Keratinocyte (primary cell): ENCODE measurements around the gene TSPAN7. TPM values are rescaled to one million over a fixed set of nuclear protein-coding genes. Genes with fewer than 3 reads are reported as not detected.

ENCODE experiments used
- DNase-seq: peaks from one replicate; pipeline ENCODE4 v3.0.0-alpha.2; 2011; ENCODE audit warnings: low read depth, missing footprints, low spot score
- FAIRE-seq: peaks from 2 replicates; lab custom pipeline; 2011; peaks lifted over from hg19 to GRCh38; lab: Jason Lieb, UNC
- H2AFZ ChIP-seq: 2 replicates; pipeline ENCODE4 v1.6.0; 2012; ENCODE audit warnings: low read length, control low read depth, inconsistent platforms; ENCODE audit not compliant: control insufficient read depth
- H3K27ac ChIP-seq: 2 replicates; pipeline ENCODE4 v1.5.1; 2011; ENCODE audit warnings: low read length; ENCODE audit not compliant: control insufficient read depth, insufficient read depth
- H3K27me3 ChIP-seq: 3 replicates; pipeline ENCODE4 v1.6.0; 2011; ENCODE audit warnings: low read length; ENCODE audit not compliant: control insufficient read depth, insufficient read depth; ENCODE audit errors: extremely low read depth
- H3K36me3 ChIP-seq, 2 experiments: 2 replicates in 1 of 2; 3 replicates in 1 of 2; pipeline ENCODE4 v1.5.1; 2011; ENCODE audit warnings: low read length in 2 of 2, mild to moderate bottlenecking in 1 of 2; ENCODE audit not compliant: control insufficient read depth in 2 of 2, insufficient read depth in 2 of 2; ENCODE audit errors: extremely low read depth in 1 of 2
- H3K4me1 ChIP-seq: 3 replicates; pipeline ENCODE4 v1.5.1; 2011; ENCODE audit warnings: low read length; ENCODE audit not compliant: control insufficient read depth, insufficient read depth; ENCODE audit errors: extremely low read depth
- H3K4me2 ChIP-seq: 3 replicates; pipeline ENCODE4 v1.6.0; 2011; ENCODE audit warnings: low read depth, low read length; ENCODE audit not compliant: control insufficient read depth, insufficient read depth; ENCODE audit errors: extremely low read depth
- H3K4me3 ChIP-seq, 3 experiments: fragments of 200-600 bp in 1 of 3; sonication (generic) in 1 of 3; 2 replicates in 2 of 3; 3 replicates in 1 of 3; pipeline ENCODE4 v1.5.1; 2011 to 2016; ENCODE audit warnings: low read length in 3 of 3, mild to moderate bottlenecking in 3 of 3, control low read depth in 2 of 3, inconsistent platforms in 1 of 3, low read depth in 1 of 3, mixed read lengths in 1 of 3, mixed run types in 1 of 3, moderate library complexity in 1 of 3; ENCODE audit not compliant: control insufficient read depth in 2 of 3, insufficient read depth in 2 of 3; ENCODE audit errors: extremely low read depth in 1 of 3
- H3K79me2 ChIP-seq: 2 replicates; pipeline ENCODE4 v1.6.0; 2012; ENCODE audit warnings: low read length; ENCODE audit not compliant: control insufficient read depth, insufficient read depth
- H3K9ac ChIP-seq: 3 replicates; pipeline ENCODE4 v1.6.0; 2011; ENCODE audit warnings: low read length; ENCODE audit not compliant: control insufficient read depth, insufficient read depth; ENCODE audit errors: extremely low read depth
- H3K9me1 ChIP-seq: 3 replicates; pipeline ENCODE4 v1.6.0; 2011; ENCODE audit warnings: low read length; ENCODE audit not compliant: control insufficient read depth, insufficient read depth; ENCODE audit errors: extremely low read depth
- H3K9me3 ChIP-seq: 2 replicates; pipeline ENCODE4 v1.5.1; 2012; ENCODE audit warnings: low read depth, low read length; ENCODE audit not compliant: control insufficient read depth
- H4K20me1 ChIP-seq: 3 replicates; pipeline ENCODE4 v1.6.0; 2011; ENCODE audit warnings: low read length; ENCODE audit not compliant: control insufficient read depth, insufficient read depth; ENCODE audit errors: extremely low read depth
- EZH2 ChIP-seq: IDR thresholded peaks from one replicate; pipeline ENCODE4 v1.6.1; 2012; ENCODE audit warnings: inconsistent platforms, mild to moderate bottlenecking, low read length, moderate library complexity
- dilution Hi-C: fragments of 300-500 bp; cut with MboI; formaldehyde crosslinking; loops from one replicate; pipeline ENCODE4 v1.7.0; 2020; ENCODE audit warnings: low sequenced_read_pairs; ENCODE audit not compliant: extremely low pct_ligation_motif_present
- polyA plus RNA-seq, 5 experiments: library from polyadenylated mRNA; depleted of rRNA in 3 of 5; stranded (reverse) in 3 of 5; stranded (forward) in 1 of 5; unstranded in 1 of 5; fragments of >200 nt; gene quantifications; 1 replicate in 1 of 5; 2 replicates in 3 of 5; 3 replicates in 1 of 5; pipeline versions ENCODE4 v1.2.1 to v1.2.3, GENCODE V29; 2011 to 2012; ENCODE audit warnings: missing spikeins in 2 of 5, low read depth in 1 of 5, low replicate concordance in 1 of 5
- TF ChIP-seq, protein P1 (sequence below), 3 experiments: IDR thresholded peaks in 1 of 3; conservative IDR thresholded peaks in 1 of 3; optimal IDR thresholded peaks in 1 of 3; 2 replicates in 2 of 3; 3 replicates in 1 of 3; pipeline versions ENCODE3 to v1.5.1; 2011; ENCODE audit warnings: low read length in 3 of 3, mild to moderate bottlenecking in 3 of 3, moderate library complexity in 2 of 3, control low read depth in 1 of 3, inconsistent platforms in 1 of 3; ENCODE audit not compliant: insufficient read depth in 2 of 3; ENCODE audit errors: extremely low read depth in 1 of 3

TSPAN7 gene
- polyA plus RNA-seq, 1 donor (not counting 4 experiments of a cell fraction or from before 2014, with no cell fraction given) = 2.3 TPM

DNA sequence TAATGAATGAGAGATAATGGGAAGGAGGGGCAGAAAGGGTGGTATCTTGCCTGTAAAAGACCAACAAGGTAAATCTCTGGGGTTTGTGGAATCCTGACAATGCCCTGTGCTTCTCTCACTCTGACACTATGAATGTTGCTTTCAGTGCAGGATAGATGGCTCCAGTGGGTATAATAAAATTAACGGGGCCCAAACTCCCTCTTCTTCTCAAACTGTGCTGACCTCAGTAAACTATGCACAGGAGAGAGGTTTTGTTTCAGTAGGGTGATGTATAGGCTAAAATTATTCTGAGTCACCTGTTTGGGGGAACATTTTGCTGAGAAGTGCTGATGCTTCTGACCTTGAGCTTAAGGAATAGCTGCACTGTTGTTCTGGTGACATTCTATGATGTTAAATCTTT, 82.6 kb downstream of the TSPAN7 start:
- dilution Hi-C loops = no loop called here
- H2AFZ ChIP-seq = no peak overlapping the region
- no peak overlapping the region for H3K4me3 ChIP-seq
- H4K20me1 ChIP-seq = no peaks in the 10 kb centered on the region
- no peaks in the 10 kb centered on the region for H3K9me3 ChIP-seq
- TF ChIP-seq, protein P1, sequence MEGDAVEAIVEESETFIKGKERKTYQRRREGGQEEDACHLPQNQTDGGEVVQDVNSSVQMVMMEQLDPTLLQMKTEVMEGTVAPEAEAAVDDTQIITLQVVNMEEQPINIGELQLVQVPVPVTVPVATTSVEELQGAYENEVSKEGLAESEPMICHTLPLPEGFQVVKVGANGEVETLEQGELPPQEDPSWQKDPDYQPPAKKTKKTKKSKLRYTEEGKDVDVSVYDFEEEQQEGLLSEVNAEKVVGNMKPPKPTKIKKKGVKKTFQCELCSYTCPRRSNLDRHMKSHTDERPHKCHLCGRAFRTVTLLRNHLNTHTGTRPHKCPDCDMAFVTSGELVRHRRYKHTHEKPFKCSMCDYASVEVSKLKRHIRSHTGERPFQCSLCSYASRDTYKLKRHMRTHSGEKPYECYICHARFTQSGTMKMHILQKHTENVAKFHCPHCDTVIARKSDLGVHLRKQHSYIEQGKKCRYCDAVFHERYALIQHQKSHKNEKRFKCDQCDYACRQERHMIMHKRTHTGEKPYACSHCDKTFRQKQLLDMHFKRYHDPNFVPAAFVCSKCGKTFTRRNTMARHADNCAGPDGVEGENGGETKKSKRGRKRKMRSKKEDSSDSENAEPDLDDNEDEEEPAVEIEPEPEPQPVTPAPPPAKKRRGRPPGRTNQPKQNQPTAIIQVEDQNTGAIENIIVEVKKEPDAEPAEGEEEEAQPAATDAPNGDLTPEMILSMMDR (optimal IDR thresholded peaks at IDR 0.05 in 1 of 3, IDR thresholded peaks at IDR 0.05 in 1 of 3, conservative IDR thresholded peaks at IDR 0.05 in 1 of 3; ENCODE audit: extremely low read depth in 1 of 3, insufficient read depth in 2 of 3, low read length in 3 of 3) = no peak
- TF ChIP-seq EZH2 = no peak
- H3K79me2 ChIP-seq = no peaks in the 10 kb centered on the region
- H3K4me2 ChIP-seq = no peak overlapping the region
- H3K9ac ChIP-seq = no peak overlapping the region
- no peaks in the 10 kb centered on the region for H3K36me3 ChIP-seq
- no peaks in the 10 kb centered on the region for H3K4me1 ChIP-seq
- no peak overlapping the region for H3K27ac ChIP-seq
- H3K27me3 ChIP-seq = no peaks in the 10 kb centered on the region
- H3K9me1 ChIP-seq = no peaks in the 10 kb centered on the region
- no peak for FAIRE-seq
- DNase-seq = no peak

DNA sequence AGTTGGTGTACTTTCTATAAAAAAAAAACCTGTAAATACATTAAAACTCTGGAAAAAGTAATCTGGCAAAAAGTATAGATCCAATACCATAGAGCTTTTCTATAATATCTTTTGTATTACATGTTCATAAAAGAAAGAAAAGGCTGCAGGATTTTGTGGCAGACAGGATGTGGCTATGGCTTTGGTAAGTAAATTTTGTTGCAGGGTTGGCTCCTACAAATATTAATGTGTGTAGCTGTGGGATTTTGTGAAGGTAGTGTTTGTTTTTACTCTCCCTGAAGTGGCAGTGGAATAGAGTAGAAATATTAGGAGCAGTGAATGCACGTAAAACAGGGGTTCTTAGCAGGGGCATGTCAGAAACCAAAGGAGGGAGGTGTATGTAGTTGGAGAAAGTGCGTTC, 84.8 kb downstream of the TSPAN7 start:
- dilution Hi-C loops = no loop called here

More for the DNA sequence above, 84.8 kb downstream of the TSPAN7 start:
- no peaks in the 10 kb centered on the region for H3K4me1 ChIP-seq
- TF ChIP-seq, protein P1 (optimal IDR thresholded peaks at IDR 0.05 in 1 of 3, IDR thresholded peaks at IDR 0.05 in 1 of 3, conservative IDR thresholded peaks at IDR 0.05 in 1 of 3; ENCODE audit: extremely low read depth in 1 of 3, insufficient read depth in 2 of 3, low read length in 3 of 3) = no peak
- no peak for TF ChIP-seq EZH2
- FAIRE-seq (no peak), DNase-seq (no peak)
- no peak overlapping the region for H3K9ac ChIP-seq
- no peaks in the 10 kb centered on the region for H3K79me2 ChIP-seq
- H3K9me1 ChIP-seq = no peaks in the 10 kb centered on the region
- H3K4me3 ChIP-seq = no peak overlapping the region
- H4K20me1 ChIP-seq = no peaks in the 10 kb centered on the region
- no peak overlapping the region for H2AFZ ChIP-seq
- H3K4me2 ChIP-seq = no peak overlapping the region
- H3K9me3 ChIP-seq = no peaks in the 10 kb centered on the region
- H3K27ac ChIP-seq = no peak overlapping the region
- no peaks in the 10 kb centered on the region for H3K36me3 ChIP-seq
- H3K27me3 ChIP-seq = no peaks in the 10 kb centered on the region
